ENCODE measurements around the gene PAMR1. TPM values are rescaled to one million over a fixed set of nuclear protein-coding genes. Genes with fewer than 3 reads are reported as not detected.

PAMR1 gene
- total RNA-seq, 2 donors from 2014 or later, result 0.99 to 3.6 TPM

- Histone ChIP-seq H3K4me1 (peaks cover 3% of the 10 kb centered on the region), H3K36me3 (replicated peaks in 1 of 2; ENCODE audit: insufficient read depth in 1 of 2, low read depth in 2 of 2) (no peaks in the 10 kb centered on the region), H3K4me3 (no peak overlapping the region), H3K9me3 (no peaks in the 10 kb centered on the region), H3K27ac (no peak overlapping the region), H3K27me3 (peaks cover 0 to under 1% of the 10 kb centered on the region in 2 donors)
- DNase-seq, result no peak
- 45 to 55% methylated on average over 1 of the region's 1 CpG for WGBS, 2 donors
- TF ChIP-seq POLR2A (IDR thresholded peaks at IDR 0.05), result no peak
- TF ChIP-seq CTCF (IDR thresholded peaks at IDR 0.05), result no peak
- ATAC-seq, result no peak
- intact Hi-C loops (cut with DNase I), result no loop called here
Measured at GRCh38 chr11:35520376-35520775, 5.0 kb downstream of the PAMR1 start.

GRCh38 chr11:35518766-35519165 lies 6.7 kb downstream of the PAMR1 start:
- Histone ChIP-seq H3K27me3 (no peaks in the 10 kb centered on the region), H3K9me3 (no peaks in the 10 kb centered on the region), H3K4me1 (no peaks in the 10 kb centered on the region), H3K27ac (no peak overlapping the region), H3K36me3 (replicated peaks in 1 of 2; ENCODE audit: insufficient read depth in 1 of 2, low read depth in 2 of 2) (no peaks in the 10 kb centered on the region), H3K4me3 (no peak overlapping the region)
- ATAC-seq (no peak), DNase-seq (no peak)
- no peak for TF ChIP-seq POLR2A (IDR thresholded peaks at IDR 0.05)
- no peak for TF ChIP-seq CTCF (IDR thresholded peaks at IDR 0.05)
- intact Hi-C loops (cut with DNase I), result no loop called here
- WGBS, 2 donors, result 35 to 42% methylated on average over 1 of the region's 1 CpG

GRCh38 chr11:35517481-35517880 lies 7.9 kb downstream of the PAMR1 start:
- Histone ChIP-seq H3K9me3 (no peaks in the 10 kb centered on the region), H3K27ac (no peak overlapping the region), H3K36me3 (replicated peaks in 1 of 2; ENCODE audit: insufficient read depth in 1 of 2, low read depth in 2 of 2) (no peaks in the 10 kb centered on the region), H3K27me3 (no peaks in the 10 kb centered on the region), H3K4me3 (no peak overlapping the region), H3K4me1 (no peaks in the 10 kb centered on the region)
- no peak for DNase-seq
- no peak for ATAC-seq
- intact Hi-C loops (cut with DNase I), result no loop called here
- WGBS, 2 donors, result 24 to 27% methylated on average over 1 of the region's 1 CpG
- TF ChIP-seq POLR2A (IDR thresholded peaks at IDR 0.05) (no peak), CTCF (IDR thresholded peaks at IDR 0.05) (no peak)

- 28 to 48% methylated on average over 4 of the region's 4 CpGs for WGBS, 2 donors
- TF ChIP-seq CTCF (IDR thresholded peaks at IDR 0.05), result no peak
- no peak for TF ChIP-seq POLR2A (IDR thresholded peaks at IDR 0.05)
- Histone ChIP-seq H3K9me3 (no peaks in the 10 kb centered on the region), H3K36me3 (replicated peaks in 1 of 2; ENCODE audit: insufficient read depth in 1 of 2, low read depth in 2 of 2) (no peaks in the 10 kb centered on the region), H3K4me3 (no peak overlapping the region), H3K27me3 (no peaks in the 10 kb centered on the region), H3K27ac (no peak overlapping the region), H3K4me1 (no peaks in the 10 kb centered on the region)
- ATAC-seq (no peak), DNase-seq (no peak)
- intact Hi-C loops (cut with DNase I), result no loop called here
Measured at GRCh38 chr11:35516403-35516802, 9.0 kb downstream of the PAMR1 start.

GRCh38 chr11:35515224-35515623 lies 10.2 kb downstream of the PAMR1 start:
- intact Hi-C loops (cut with DNase I), result no loop called here
- Histone ChIP-seq H3K4me3 (no peak overlapping the region), H3K36me3 (replicated peaks in 1 of 2; ENCODE audit: insufficient read depth in 1 of 2, low read depth in 2 of 2) (no peaks in the 10 kb centered on the region), H3K27ac (no peak overlapping the region), H3K27me3 (no peaks in the 10 kb centered on the region), H3K4me1 (no peaks in the 10 kb centered on the region), H3K9me3 (no peaks in the 10 kb centered on the region)
- TF ChIP-seq POLR2A (IDR thresholded peaks at IDR 0.05), result no peak
- no peak for TF ChIP-seq CTCF (IDR thresholded peaks at IDR 0.05)
- no peak for DNase-seq
- 42 to 43% methylated on average over 3 of the region's 3 CpGs for WGBS, 2 donors
- ATAC-seq, result no peak
